HAP-1 (cell line): ENCODE data around the gene FHIT.

Experiments
- DNase-seq, 2 experiments: peaks; one replicate each; pipeline ENCODE4 v3.0.0-alpha.2; 2016 to 2020; ENCODE audit warnings: low spot score in 2 of 2
- H3K27me3 ChIP-seq: fragments of 250-450 bp; sonication (Bioruptor Pico); 2 replicates; pipeline ENCODE4 v1.5.1; 2020; ENCODE audit warnings: low read depth, mild to moderate bottlenecking, moderate library complexity
- H3K36me3 ChIP-seq: fragments of 250-450 bp; sonication (Bioruptor Pico); replicated peaks from 2 replicates; pipeline ENCODE4 v1.5.1; 2020; ENCODE audit warnings: mild to moderate bottlenecking
- H3K4me1 ChIP-seq: fragments of 250-450 bp; sonication (Bioruptor Pico); 2 replicates; pipeline ENCODE4 v1.5.1; 2020; ENCODE audit warnings: mild to moderate bottlenecking
- H3K4me3 ChIP-seq: fragments of 250-450 bp; sonication (Bioruptor Pico); 2 replicates; pipeline ENCODE4 v1.5.1; 2020; ENCODE audit warnings: mild to moderate bottlenecking, moderate library complexity
- H3K9me3 ChIP-seq: fragments of 250-450 bp; sonication (Bioruptor Pico); 2 replicates; pipeline ENCODE4 v1.5.1; 2020; ENCODE audit warnings: mild to moderate bottlenecking, moderate library complexity
- in situ Hi-C: fragments of 300-500 bp; cut with MboI; formaldehyde crosslinking; loops from 3 replicates; pipeline ENCODE4 v1.14.3; 2020; ENCODE audit warnings: low sequenced_read_pairs, inconsistent platforms, mixed read lengths

FHIT gene

GRCh38 chr3:60801307-60801706 lies 449.9 kb downstream of the FHIT start:
- Histone ChIP-seq H3K27me3 (no peaks in the 10 kb centered on the region), H3K4me1 (no peaks in the 10 kb centered on the region), H3K9me3 (no peaks in the 10 kb centered on the region), H3K4me3 (no peak overlapping the region), H3K36me3 (no peaks in the 10 kb centered on the region)
- no peak for DNase-seq
- in situ Hi-C loops: no loop called here

- DNase-seq: no peak
- Histone ChIP-seq H3K4me3 (no peak overlapping the region), H3K36me3 (no peaks in the 10 kb centered on the region), H3K27me3 (no peaks in the 10 kb centered on the region), H3K9me3 (no peaks in the 10 kb centered on the region), H3K4me1 (no peaks in the 10 kb centered on the region)
- in situ Hi-C loops: no loop called here
Measured at GRCh38 chr3:60798456-60798855, 452.8 kb downstream of the FHIT start.

- no peak for DNase-seq
- in situ Hi-C loops: no loop called here
- Histone ChIP-seq H3K9me3 (no peaks in the 10 kb centered on the region), H3K27me3 (no peaks in the 10 kb centered on the region), H3K4me1 (no peaks in the 10 kb centered on the region), H3K36me3 (no peaks in the 10 kb centered on the region), H3K4me3 (no peak overlapping the region)
Measured at GRCh38 chr3:60792249-60792852, 458.9 kb downstream of the FHIT start.

- Histone ChIP-seq H3K36me3 (no peaks in the 10 kb centered on the region), H3K9me3 (no peaks in the 10 kb centered on the region), H3K4me3 (no peak overlapping the region), H3K4me1 (peaks cover 13% of the 10 kb centered on the region), H3K27me3 (no peaks in the 10 kb centered on the region)
- in situ Hi-C loops: no loop called here
- DNase-seq: no peak
Measured at GRCh38 chr3:60788185-60788584, 463.1 kb downstream of the FHIT start.

- Histone ChIP-seq H3K4me3 (no peak overlapping the region), H3K36me3 (no peaks in the 10 kb centered on the region), H3K9me3 (no peaks in the 10 kb centered on the region), H3K4me1 (peaks cover 13% of the 10 kb centered on the region), H3K27me3 (no peaks in the 10 kb centered on the region)
- in situ Hi-C loops: no loop called here
- DNase-seq: no peak
Measured at GRCh38 chr3:60781935-60782334, 469.3 kb downstream of the FHIT start.

- Histone ChIP-seq H3K4me3 (no peak overlapping the region), H3K36me3 (no peaks in the 10 kb centered on the region), H3K27me3 (no peaks in the 10 kb centered on the region), H3K9me3 (no peaks in the 10 kb centered on the region), H3K4me1 (no peaks in the 10 kb centered on the region)
- no peak for DNase-seq
- in situ Hi-C loops: no loop called here
Measured at GRCh38 chr3:60779637-60780036, 471.6 kb downstream of the FHIT start.

- DNase-seq: no peak
- in situ Hi-C loops: no loop called here
- H3K9me3 ChIP-seq: no peaks in the 10 kb centered on the region
- H3K4me3 ChIP-seq: no peak overlapping the region
- no peaks in the 10 kb centered on the region for H3K36me3 ChIP-seq
- H3K27me3 ChIP-seq: no peaks in the 10 kb centered on the region
- H3K4me1 ChIP-seq: peaks cover 4% of the 10 kb centered on the region
Measured at GRCh38 chr3:60775985-60776384, 475.3 kb downstream of the FHIT start.

- H3K9me3 ChIP-seq: no peaks in the 10 kb centered on the region
- peaks cover 8% of the 10 kb centered on the region for H3K4me1 ChIP-seq
- H3K36me3 ChIP-seq: no peaks in the 10 kb centered on the region
- in situ Hi-C loops: no loop called here
- H3K4me3 ChIP-seq: no peak overlapping the region
- H3K27me3 ChIP-seq: no peaks in the 10 kb centered on the region
- no peak for DNase-seq
Measured at GRCh38 chr3:60774617-60775016, 476.6 kb downstream of the FHIT start.

GRCh38 chr3:60772584-60772983 lies 478.7 kb downstream of the FHIT start:
- H3K4me3 ChIP-seq: no peak overlapping the region
- H3K4me1 ChIP-seq: peaks cover 8% of the 10 kb centered on the region
- H3K36me3 ChIP-seq: no peaks in the 10 kb centered on the region
- no peaks in the 10 kb centered on the region for H3K9me3 ChIP-seq
- no peaks in the 10 kb centered on the region for H3K27me3 ChIP-seq
- DNase-seq: no peak
- in situ Hi-C loops: no loop called here

GRCh38 chr3:60771766-60772165 lies 479.5 kb downstream of the FHIT start:
- Histone ChIP-seq H3K27me3 (no peaks in the 10 kb centered on the region), H3K4me1 (peaks cover 8% of the 10 kb centered on the region), H3K36me3 (no peaks in the 10 kb centered on the region), H3K9me3 (no peaks in the 10 kb centered on the region), H3K4me3 (no peak overlapping the region)
- no peak for DNase-seq
- in situ Hi-C loops: no loop called here

GRCh38 chr3:60770532-60770931 lies 480.7 kb downstream of the FHIT start:
- Histone ChIP-seq H3K4me1 (peaks cover 8% of the 10 kb centered on the region), H3K36me3 (no peaks in the 10 kb centered on the region), H3K4me3 (no peak overlapping the region), H3K27me3 (no peaks in the 10 kb centered on the region), H3K9me3 (no peaks in the 10 kb centered on the region)
- no peak for DNase-seq
- in situ Hi-C loops: no loop called here

GRCh38 chr3:60767536-60767935 lies 483.7 kb downstream of the FHIT start:
- Histone ChIP-seq H3K4me1 (peaks cover 8% of the 10 kb centered on the region), H3K4me3 (no peak overlapping the region), H3K9me3 (no peaks in the 10 kb centered on the region), H3K36me3 (no peaks in the 10 kb centered on the region), H3K27me3 (no peaks in the 10 kb centered on the region)
- DNase-seq: no peak
- in situ Hi-C loops: no loop called here

- Histone ChIP-seq H3K9me3 (no peaks in the 10 kb centered on the region), H3K4me3 (no peak overlapping the region), H3K4me1 (peaks cover 2% of the 10 kb centered on the region; the same call in 1 of the 2 replicates), H3K27me3 (no peaks in the 10 kb centered on the region), H3K36me3 (no peaks in the 10 kb centered on the region)
- DNase-seq: no peak
- in situ Hi-C loops: no loop called here
Measured at GRCh38 chr3:60765776-60766175, 485.5 kb downstream of the FHIT start.

- DNase-seq: no peak
- no peak overlapping the region for H3K4me3 ChIP-seq
- H3K4me1 ChIP-seq: no peaks in the 10 kb centered on the region
- H3K9me3 ChIP-seq: no peaks in the 10 kb centered on the region
- no peaks in the 10 kb centered on the region for H3K27me3 ChIP-seq
- no peaks in the 10 kb centered on the region for H3K36me3 ChIP-seq
- in situ Hi-C loops: no loop called here
Measured at GRCh38 chr3:60764870-60765269, 486.4 kb downstream of the FHIT start.

- Histone ChIP-seq H3K4me3 (no peak overlapping the region), H3K27me3 (no peaks in the 10 kb centered on the region), H3K36me3 (no peaks in the 10 kb centered on the region), H3K9me3 (no peaks in the 10 kb centered on the region), H3K4me1 (no peaks in the 10 kb centered on the region)
- DNase-seq: no peak
- in situ Hi-C loops: no loop called here
Measured at GRCh38 chr3:60760145-60760544, 491.1 kb downstream of the FHIT start.
